K562 (cell line): ENCODE results near the gene ID4. TPM values are rescaled to one million over a fixed set of nuclear protein-coding genes. Genes with fewer than 3 reads are reported as not detected.

Source experiments
- ARHGAP35 ChIP-seq: fragments of 450-650 bp; IDR thresholded peaks from 2 replicates; pipeline ENCODE4 v1.6.1; 2018; ENCODE audit not compliant: partially characterized antibody
- CHCHD3 ChIP-seq: fragments of 250-450 bp; sonication (Bioruptor Pico); IDR thresholded peaks from 2 replicates; pipeline ENCODE4 v2.1.2; 2022; ENCODE audit warnings: mild to moderate bottlenecking
- CREB3 ChIP-seq: fragments of 450-650 bp; conservative IDR thresholded peaks from 2 replicates; pipeline ENCODE4 v1.6.1; 2016; ENCODE audit warnings: missing genetic modification characterization, low read depth, mild to moderate bottlenecking, missing compliant biosample characterization, moderate library complexity
- DMBX1 ChIP-seq: fragments of 250-450 bp; sonication (Bioruptor Pico); IDR thresholded peaks from 2 replicates; pipeline ENCODE4 v1.8.0; 2022; ENCODE audit warnings: inconsistent platforms, mild to moderate bottlenecking, moderate library complexity, borderline replicate concordance
- E2F6 ChIP-seq, 2 experiments: IDR thresholded peaks; 2 replicates each; pipeline ENCODE4 v1.6.1; 2011; ENCODE audit warnings: borderline replicate concordance in 1 of 2, control low read depth in 1 of 2, low read depth in 1 of 2, low read length in 1 of 2, mild to moderate bottlenecking in 1 of 2, mixed read lengths in 1 of 2, moderate library complexity in 1 of 2; ENCODE audit not compliant: insufficient read depth in 1 of 2, insufficient read length in 1 of 2, poor library complexity in 1 of 2, severe bottlenecking in 1 of 2; ENCODE audit errors: extremely low read depth in 1 of 2
- FOXJ3 ChIP-seq: sonication (generic); formaldehyde crosslinking; IDR thresholded peaks from 2 replicates; pipeline ENCODE4 v1.4.0; 2020; ENCODE audit warnings: mild to moderate bottlenecking, missing genetic modification reagents
- IFI16 ChIP-seq: fragments of 250-450 bp; sonication (Bioruptor Pico); IDR thresholded peaks from 2 replicates; pipeline ENCODE4 v2.1.2; 2022; ENCODE audit warnings: mild to moderate bottlenecking, inconsistent platforms
- LEF1 ChIP-seq: fragments of 450-650 bp; IDR thresholded peaks from 2 replicates; pipeline ENCODE4 v1.6.1; 2016; ENCODE audit warnings: mild to moderate bottlenecking
- MCM7 ChIP-seq, 2 experiments: fragments of 450-650 bp; IDR thresholded peaks; 2 replicates each; pipeline ENCODE4 v1.6.1; 2016 to 2018
- MYC ChIP-seq, 2 experiments: fragments of 250-450 bp in 1 of 2; sonication (Bioruptor Pico) in 1 of 2; IDR thresholded peaks; 2 replicates each; pipeline versions ENCODE4 v1.5.1 to v1.6.1; 2012 to 2021; ENCODE audit warnings: low read depth in 2 of 2, borderline replicate concordance in 1 of 2, improper control_type of control experiment in 1 of 2, low read length in 1 of 2, mild to moderate bottlenecking in 1 of 2, moderate library complexity in 1 of 2
- POLR2H ChIP-seq: IDR thresholded peaks from 2 replicates; pipeline ENCODE4 v1.6.1; 2016; ENCODE audit warnings: missing genetic modification characterization, low read depth, mild to moderate bottlenecking, control low read depth, missing compliant biosample characterization, moderate library complexity
- POU5F1 ChIP-seq: fragments of 150-350 bp; IDR thresholded peaks from 2 replicates; pipeline ENCODE4 v1.6.1; 2014; ENCODE audit warnings: borderline replicate concordance, low read length, low read depth, mild to moderate bottlenecking; ENCODE audit not compliant: partially characterized antibody
- PTBP1 ChIP-seq: fragments of 200-400 bp; formaldehyde crosslinking; IDR thresholded peaks from 2 replicates; pipeline ENCODE4 v1.6.1; 2017; ENCODE audit warnings: low read depth, low read length
- RFX1 ChIP-seq: fragments of 450-650 bp; IDR thresholded peaks from 2 replicates; pipeline ENCODE4 v1.6.1; 2016; ENCODE audit warnings: mild to moderate bottlenecking, moderate library complexity
- TCF15 ChIP-seq: fragments of 250-450 bp; sonication (Bioruptor Pico); IDR thresholded peaks from 2 replicates; pipeline ENCODE4 v1.8.0; 2022; ENCODE audit warnings: moderate library complexity, mild to moderate bottlenecking, inconsistent platforms
- TRIM25 ChIP-seq: fragments of 450-650 bp; IDR thresholded peaks from 2 replicates; pipeline ENCODE4 v1.7.0; 2016; ENCODE audit warnings: borderline replicate concordance
- ZBTB43 ChIP-seq: sonication (generic); formaldehyde crosslinking; IDR thresholded peaks from 2 replicates; pipeline ENCODE4 v1.8.0; 2023; ENCODE audit warnings: mild to moderate bottlenecking, missing genetic modification reagents
- ZFP36 ChIP-seq: fragments of 150-350 bp; IDR thresholded peaks from 2 replicates; pipeline ENCODE4 v1.6.1; 2018; ENCODE audit warnings: low read length, low read depth; ENCODE audit not compliant: partially characterized antibody
- ZNF224 ChIP-seq: sonication (generic); formaldehyde crosslinking; IDR thresholded peaks from 2 replicates; pipeline ENCODE4 v1.8.0; 2022; ENCODE audit warnings: mild to moderate bottlenecking, missing genetic modification reagents
- ZNF445 ChIP-seq: fragments of 250-450 bp; sonication (Bioruptor Pico); IDR thresholded peaks from 2 replicates; pipeline ENCODE4 v1.4.0; 2020; ENCODE audit warnings: low read depth, mild to moderate bottlenecking, moderate library complexity
- ZNF507 ChIP-seq: conservative IDR thresholded peaks from 2 replicates; pipeline ENCODE4 v1.6.1; 2017; ENCODE audit warnings: missing genetic modification characterization, missing compliant biosample characterization
- polyA plus RNA-seq, 8 experiments: library from polyadenylated mRNA; depleted of rRNA in 4 of 8; stranded (reverse) in 5 of 8; unstranded in 3 of 8; fragments of >200 nt; fragmentation: Nextera tagmentation in 2 of 8; fragmentation: Illumina TruSeq in 1 of 8; extraction: Ambion mirVana in 2 of 8; extraction: Trizol in 1 of 8; gene quantifications; 2 replicates each; pipeline versions ENCODE4 v1.2.1 to v1.2.3, GENCODE V29; 2011 to 2014; ENCODE audit warnings: inconsistent platforms in 1 of 8, missing spikeins in 1 of 8
- total RNA-seq, 7 experiments: library from RNA; depleted of rRNA in 6 of 7; stranded (reverse); fragments of >200 nt in 6 of 7; fragmentation: Illumina TruSeq in 2 of 7; extraction: Trizol in 2 of 7; gene quantifications; 2 replicates each; pipeline versions ENCODE4 v1.2.1 to v1.2.3, GENCODE V29; 2011 to 2021; ENCODE audit warnings: low replicate concordance in 1 of 7

ID4 gene
- total and polyA plus RNA-seq, 9 of the 15 experiments (the other 6 are each of a cell fraction or from before 2014, with no cell fraction given): not detected

- no peak for TF ChIP-seq CHCHD3
- peak; percentile 59; the same call in 1 of the 2 replicates for TF ChIP-seq CREB3 (tag)
- peak; percentile 74 for TF ChIP-seq POLR2H (tag)
- TF ChIP-seq RFX1: peak; percentile 96
- TF ChIP-seq POU5F1: no peak
- peak; percentile 97 to 100 for TF ChIP-seq E2F6 (IDR thresholded peaks at IDR 0.05; ENCODE audit: borderline replicate concordance in 1 of 2, extremely low read depth in 1 of 2, insufficient read depth in 1 of 2, insufficient read length in 1 of 2, low read depth in 1 of 2, low read length in 1 of 2, poor library complexity in 1 of 2, severe bottlenecking in 1 of 2)
- TF ChIP-seq DMBX1 (CRISPR knock-in tag): peak; percentile 51; the same call in 1 of the 2 replicates
- TF ChIP-seq ARHGAP35: no peak
- TF ChIP-seq ZNF507: no peak
- no peak for TF ChIP-seq ZNF445 (CRISPR knock-in tag)
- TF ChIP-seq MYC (IDR thresholded peaks at IDR 0.05; ENCODE audit: low read depth, low read length): peak; percentile 76
- TF ChIP-seq MYC (CRISPR knock-in tag; IDR thresholded peaks at IDR 0.05; ENCODE audit: borderline replicate concordance, low read depth): no peak
- no peak for TF ChIP-seq TRIM25
- TF ChIP-seq ZFP36: no peak
- TF ChIP-seq ZNF224 (CRISPR knock-in tag): no peak
- TF ChIP-seq IFI16: no peak
- no peak; the same call in 1 of the 2 replicates for TF ChIP-seq FOXJ3 (CRISPR knock-in tag)
- no peak for TF ChIP-seq TCF15 (CRISPR knock-in tag)
- peak; percentile 58; the same call in 1 of the 2 replicates for TF ChIP-seq ZBTB43
- TF ChIP-seq MCM7 (IDR thresholded peaks at IDR 0.05): no peak
- peak; percentile 40; the same call in 1 of the 2 replicates for TF ChIP-seq LEF1
- no peak for TF ChIP-seq PTBP1
Measured at GRCh38 chr6:19804205-19805128, 32.7 kb upstream of the ID4 start (continued).
